Osteocyte (in vitro differentiated cells): ENCODE data around the gene CHRNB1. TPM values are rescaled to one million over a fixed set of nuclear protein-coding genes. Genes with fewer than 3 reads are reported as not detected.

Experiments
- DNase-seq: peaks from one replicate; pipeline ENCODE4 v3.0.0; 2021; ENCODE audit warnings: mixed read lengths; ENCODE audit not compliant: unreplicated experiment; ENCODE audit errors: extremely low spot score
- H3K27ac Mint-ChIP-seq: one replicate; pipeline ENCODE4 v1.8.0; 2021; ENCODE audit warnings: mild to moderate bottlenecking, mixed read lengths; ENCODE audit not compliant: unreplicated experiment
- H3K27me3 Mint-ChIP-seq: one replicate; pipeline ENCODE4 v1.8.0; 2021; ENCODE audit warnings: mixed read lengths; ENCODE audit not compliant: unreplicated experiment
- H3K36me3 Mint-ChIP-seq: one replicate; pipeline ENCODE4 v1.8.0; 2021; ENCODE audit warnings: mixed read lengths; ENCODE audit not compliant: unreplicated experiment
- H3K4me1 Mint-ChIP-seq: one replicate; pipeline ENCODE4 v1.8.0; 2021; ENCODE audit warnings: mixed read lengths; ENCODE audit not compliant: unreplicated experiment
- H3K4me3 Mint-ChIP-seq: one replicate; pipeline ENCODE4 v1.8.0; 2021; ENCODE audit warnings: mild to moderate bottlenecking, moderate library complexity, mixed read lengths; ENCODE audit not compliant: unreplicated experiment
- H3K9me3 Mint-ChIP-seq: one replicate; pipeline ENCODE4 v1.8.0; 2021; ENCODE audit warnings: mixed read lengths; ENCODE audit not compliant: unreplicated experiment
- total RNA-seq: library from RNA; stranded (reverse); gene quantifications from 2 replicates; pipeline ENCODE4 v1.2.1, GENCODE V29; 2021
- TF ChIP-seq, protein P1 (sequence below): fragments of 200-600 bp; sonication (generic); IDR thresholded peaks from 2 replicates; pipeline ENCODE4 v1.5.0; 2021; ENCODE audit warnings: antibody characterized with exemption, mild to moderate bottlenecking, moderate library complexity

CHRNB1 gene
- total RNA-seq, 1 donor from 2014 or later, result 9.3 TPM

- Mint-ChIP-seq H3K4me1 (peaks cover 61% of the 10 kb centered on the region), H3K27ac (peak overlapping the region; percentile 100), H3K27me3 (no peaks in the 10 kb centered on the region), H3K36me3 (peaks cover 7% of the 10 kb centered on the region), H3K4me3 (peak overlapping the region; percentile 91), H3K9me3 (no peaks in the 10 kb centered on the region)
- TF ChIP-seq, protein P1, sequence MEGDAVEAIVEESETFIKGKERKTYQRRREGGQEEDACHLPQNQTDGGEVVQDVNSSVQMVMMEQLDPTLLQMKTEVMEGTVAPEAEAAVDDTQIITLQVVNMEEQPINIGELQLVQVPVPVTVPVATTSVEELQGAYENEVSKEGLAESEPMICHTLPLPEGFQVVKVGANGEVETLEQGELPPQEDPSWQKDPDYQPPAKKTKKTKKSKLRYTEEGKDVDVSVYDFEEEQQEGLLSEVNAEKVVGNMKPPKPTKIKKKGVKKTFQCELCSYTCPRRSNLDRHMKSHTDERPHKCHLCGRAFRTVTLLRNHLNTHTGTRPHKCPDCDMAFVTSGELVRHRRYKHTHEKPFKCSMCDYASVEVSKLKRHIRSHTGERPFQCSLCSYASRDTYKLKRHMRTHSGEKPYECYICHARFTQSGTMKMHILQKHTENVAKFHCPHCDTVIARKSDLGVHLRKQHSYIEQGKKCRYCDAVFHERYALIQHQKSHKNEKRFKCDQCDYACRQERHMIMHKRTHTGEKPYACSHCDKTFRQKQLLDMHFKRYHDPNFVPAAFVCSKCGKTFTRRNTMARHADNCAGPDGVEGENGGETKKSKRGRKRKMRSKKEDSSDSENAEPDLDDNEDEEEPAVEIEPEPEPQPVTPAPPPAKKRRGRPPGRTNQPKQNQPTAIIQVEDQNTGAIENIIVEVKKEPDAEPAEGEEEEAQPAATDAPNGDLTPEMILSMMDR, result no peak
- DNase-seq, result peak; percentile 96
These were observed 38.6 kb downstream of the CHRNB1 start for GRCh38 chr17:7483255-7484066.

GRCh38 chr17:7484067-7484918, 39.4 kb downstream of the CHRNB1 start, which contains the start of gene POLR2A:
TSS of gene POLR2A (plus strand) at chr17:7484366.
- peaks cover 9% of the 10 kb centered on the region for H3K36me3 Mint-ChIP-seq
- peak within 1 kb of the TSS; percentile 100 for H3K27ac Mint-ChIP-seq
- peaks cover 66% of the 10 kb centered on the region for H3K4me1 Mint-ChIP-seq
- DNase-seq, result peak; percentile 99
- peak within 1 kb of the TSS; percentile 91 for H3K4me3 Mint-ChIP-seq
- no peaks in the 10 kb centered on the region for H3K27me3 Mint-ChIP-seq
- no peaks in the 10 kb centered on the region for H3K9me3 Mint-ChIP-seq
- TF ChIP-seq, protein P1, result no peak

- H3K36me3 Mint-ChIP-seq, result peaks cover 9% of the 10 kb centered on the region
- H3K4me3 Mint-ChIP-seq, result peak overlapping the region; percentile 91
- no peak for DNase-seq
- H3K27ac Mint-ChIP-seq, result peak overlapping the region; percentile 100
- no peaks in the 10 kb centered on the region for H3K9me3 Mint-ChIP-seq
- H3K4me1 Mint-ChIP-seq, result peaks cover 69% of the 10 kb centered on the region
- H3K27me3 Mint-ChIP-seq, result no peaks in the 10 kb centered on the region
- TF ChIP-seq, protein P1, result no peak
These were observed 40.1 kb downstream of the CHRNB1 start for GRCh38 chr17:7484919-7485377.

- Mint-ChIP-seq H3K4me1 (peaks cover 68% of the 10 kb centered on the region), H3K27ac (peak overlapping the region; percentile 61), H3K4me3 (peak overlapping the region; percentile 91), H3K27me3 (no peaks in the 10 kb centered on the region), H3K36me3 (peaks cover 9% of the 10 kb centered on the region), H3K9me3 (no peaks in the 10 kb centered on the region)
- no peak for DNase-seq
- TF ChIP-seq, protein P1, result no peak
These were observed 41.3 kb downstream of the CHRNB1 start for GRCh38 chr17:7486181-7486580.
